SJSA1 (cell line): ENCODE results near the gene TBC1D9. TPM values are rescaled to one million over a fixed set of nuclear protein-coding genes. Genes with fewer than 3 reads are reported as not detected.

Experiments used
- DNase-seq, 2 experiments: peaks; one replicate each; pipeline ENCODE4 v3.0.0-alpha.2; 2015 to 2020; ENCODE audit warnings: low spot score in 2 of 2, low read depth in 1 of 2
- H3K27ac ChIP-seq: fragments of 250-450 bp; sonication (Bioruptor Pico); 2 replicates; pipeline ENCODE4 v1.5.1; 2020; ENCODE audit warnings: mild to moderate bottlenecking, moderate library complexity
- H3K27me3 ChIP-seq: fragments of 250-450 bp; sonication (Bioruptor Pico); replicated peaks from 2 replicates; pipeline ENCODE4 v1.5.1; 2020; ENCODE audit warnings: mild to moderate bottlenecking, moderate library complexity
- H3K36me3 ChIP-seq: fragments of 250-450 bp; sonication (Bioruptor Pico); 2 replicates; pipeline ENCODE4 v1.5.1; 2020; ENCODE audit warnings: mild to moderate bottlenecking
- H3K4me1 ChIP-seq: fragments of 250-450 bp; sonication (Bioruptor Pico); replicated peaks from 2 replicates; pipeline ENCODE4 v1.6.1; 2021; ENCODE audit warnings: mild to moderate bottlenecking
- H3K4me3 ChIP-seq: fragments of 250-450 bp; sonication (Bioruptor Pico); 2 replicates; pipeline ENCODE4 v1.5.1; 2020; ENCODE audit warnings: mild to moderate bottlenecking
- H3K9me3 ChIP-seq: fragments of 250-450 bp; sonication (Bioruptor Pico); replicated peaks from 2 replicates; pipeline ENCODE4 v1.5.1; 2020; ENCODE audit warnings: mild to moderate bottlenecking
- total RNA-seq: library from RNA; depleted of rRNA; stranded (reverse); fragments of >200 nt; shearing (Covaris generic); gene quantifications from 2 replicates; pipeline ENCODE4 v1.2.3, GENCODE V29; 2014

The TBC1D9 gene
- total RNA-seq, 1 experiment from 2014 or later, result 19.0 TPM

DNA sequence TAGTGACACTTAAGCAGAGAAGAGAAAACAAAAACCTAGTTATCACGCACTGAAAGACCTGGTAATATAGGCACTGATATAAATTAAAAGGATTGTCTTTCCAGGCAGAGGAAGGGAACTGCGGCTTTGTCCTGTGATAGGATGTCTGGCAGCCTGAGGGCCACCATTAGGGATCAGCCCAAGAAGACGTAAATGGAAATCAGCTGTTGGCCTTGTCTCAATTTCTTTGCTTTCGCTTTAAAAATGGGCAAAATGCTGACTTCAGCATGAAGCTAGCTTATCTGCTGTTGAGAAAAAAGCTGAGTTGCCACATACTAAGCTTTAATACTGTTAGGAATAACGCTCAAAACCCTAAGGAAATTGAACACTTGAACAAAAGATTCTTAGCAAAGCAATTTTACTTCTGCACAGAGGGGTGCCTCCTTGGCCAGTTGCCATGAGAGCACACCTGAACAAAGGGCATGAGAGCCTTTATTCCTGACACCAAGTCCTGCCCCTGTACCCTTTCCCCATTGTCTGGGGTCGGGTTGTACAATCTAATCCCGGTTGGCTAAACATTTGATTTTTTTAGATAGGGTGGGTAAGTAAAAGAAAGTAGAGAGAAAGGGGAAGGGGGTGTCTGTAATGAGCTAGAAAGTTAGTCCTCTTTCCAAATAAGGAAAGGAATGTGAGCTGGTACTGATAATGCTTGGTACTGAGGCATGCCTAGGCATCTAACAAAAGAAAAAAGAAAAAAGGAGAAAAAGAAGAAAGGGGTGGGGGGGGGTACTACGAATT is 102.3 kb downstream of the TBC1D9 start:
- no peak overlapping the region for H3K27ac ChIP-seq
- DNase-seq, result no peak
- H3K4me3 ChIP-seq, result no peak overlapping the region
- H3K36me3 ChIP-seq, result peaks cover 14% of the 10 kb centered on the region; the same call in 1 of the 2 replicates
- peaks cover 8% of the 10 kb centered on the region; the same call in 1 of the 2 replicates for H3K4me1 ChIP-seq
- H3K27me3 ChIP-seq, result no peaks in the 10 kb centered on the region
- H3K9me3 ChIP-seq, result no peaks in the 10 kb centered on the region

DNA sequence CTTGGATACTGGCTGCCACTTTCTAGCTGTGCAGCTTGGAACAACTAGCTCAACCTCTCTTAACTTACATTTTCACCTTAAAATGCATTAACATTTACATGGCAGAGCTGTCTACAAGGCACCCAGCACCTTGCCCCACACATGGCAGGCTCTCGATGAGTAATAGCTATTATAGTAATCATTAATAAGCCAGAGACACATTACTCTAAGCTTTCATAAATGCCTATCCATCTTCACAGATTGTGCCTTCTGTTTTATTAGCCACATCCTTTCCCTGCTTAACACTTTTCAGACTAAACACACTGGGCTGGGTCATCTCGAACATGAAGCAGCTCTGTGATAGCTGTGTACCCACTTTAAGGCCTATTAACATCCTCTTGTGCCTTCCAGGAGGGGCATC is 103.6 kb downstream of the TBC1D9 start:
- no peaks in the 10 kb centered on the region for H3K27me3 ChIP-seq
- H3K4me3 ChIP-seq, result no peak overlapping the region
- H3K27ac ChIP-seq, result no peak overlapping the region
- no peak for DNase-seq
- H3K9me3 ChIP-seq, result no peaks in the 10 kb centered on the region
- peaks cover 8% of the 10 kb centered on the region; the same call in 1 of the 2 replicates for H3K4me1 ChIP-seq
- peaks cover 14% of the 10 kb centered on the region; the same call in 1 of the 2 replicates for H3K36me3 ChIP-seq

DNA sequence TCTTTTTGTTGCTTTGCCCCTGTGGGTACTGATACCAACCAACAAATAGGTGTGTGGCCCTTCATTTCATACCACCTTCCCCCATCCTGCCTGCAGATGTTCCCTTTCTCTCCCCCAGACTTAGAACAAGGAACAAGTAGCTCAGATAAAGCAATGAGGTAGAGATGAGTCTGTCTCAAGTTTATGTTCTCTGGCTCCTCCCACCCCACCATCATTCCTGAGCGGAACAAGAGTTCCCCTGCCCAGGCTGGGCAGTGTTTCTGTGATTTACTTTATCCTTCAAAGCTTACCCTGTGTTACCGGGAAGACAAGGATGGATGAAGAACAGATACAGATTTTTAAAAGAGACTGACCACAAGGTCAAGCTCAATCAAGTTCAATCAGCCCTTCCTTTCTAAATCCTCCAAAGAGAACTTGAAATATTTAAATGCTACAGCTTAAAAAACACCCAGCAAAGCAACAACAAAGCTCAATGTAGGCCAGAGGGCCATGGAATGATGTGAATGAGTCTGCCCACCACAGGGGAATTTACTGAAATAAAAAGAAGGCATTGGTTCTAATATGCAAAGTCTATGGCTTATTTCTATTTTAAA is 107.4 kb downstream of the TBC1D9 start:
- no peaks in the 10 kb centered on the region for H3K27me3 ChIP-seq
- no peaks in the 10 kb centered on the region for H3K9me3 ChIP-seq
- H3K36me3 ChIP-seq, result peaks cover 7% of the 10 kb centered on the region; the same call in 1 of the 2 replicates
- DNase-seq, result no peak
- no peak overlapping the region for H3K4me3 ChIP-seq
- no peak overlapping the region for H3K27ac ChIP-seq
- peaks cover under 1% of the 10 kb centered on the region; the same call in 1 of the 2 replicates for H3K4me1 ChIP-seq

DNA sequence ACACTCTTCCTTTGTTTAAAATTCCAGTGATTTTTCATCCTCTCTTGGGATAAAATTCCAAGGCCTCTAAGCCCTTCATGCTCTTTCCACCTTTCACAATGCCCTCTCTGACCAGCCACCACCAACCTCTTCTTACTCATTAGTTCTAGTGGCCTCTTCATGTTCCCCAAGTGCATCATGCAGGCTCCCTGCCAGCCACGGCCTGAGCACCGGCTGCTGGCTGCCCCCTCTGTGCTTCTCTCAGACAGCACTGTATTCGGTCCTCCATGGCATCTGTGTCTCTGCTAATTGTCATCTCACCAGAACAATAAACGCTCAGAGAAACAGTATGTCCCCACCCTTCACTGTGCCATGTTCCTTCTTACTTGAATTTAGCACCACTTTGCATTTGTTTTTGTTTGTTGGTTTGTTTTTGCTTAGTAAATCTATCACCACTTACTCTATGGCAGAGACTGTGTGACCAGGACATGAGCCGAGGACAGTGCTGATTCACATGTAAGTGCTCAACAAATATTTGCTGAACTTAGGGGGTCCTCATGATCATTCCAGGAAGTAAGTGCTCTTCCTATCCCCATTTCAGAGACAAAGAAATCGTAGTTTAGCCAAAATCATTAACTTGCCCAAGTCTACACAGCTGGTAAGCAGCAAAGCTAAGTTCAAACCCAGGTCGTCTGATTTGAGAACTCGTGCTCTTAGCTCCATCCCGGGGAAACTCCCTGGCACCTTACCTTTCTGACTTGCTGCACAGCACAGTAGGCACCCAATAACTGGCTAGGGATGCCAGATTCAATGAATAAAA is 110.4 kb downstream of the TBC1D9 start:
- no peak overlapping the region for H3K27ac ChIP-seq
- H3K36me3 ChIP-seq, result no peaks in the 10 kb centered on the region
- no peaks in the 10 kb centered on the region for H3K27me3 ChIP-seq
- DNase-seq, result no peak
- H3K9me3 ChIP-seq, result no peaks in the 10 kb centered on the region
- H3K4me3 ChIP-seq, result no peak overlapping the region
- no peaks in the 10 kb centered on the region for H3K4me1 ChIP-seq

DNA sequence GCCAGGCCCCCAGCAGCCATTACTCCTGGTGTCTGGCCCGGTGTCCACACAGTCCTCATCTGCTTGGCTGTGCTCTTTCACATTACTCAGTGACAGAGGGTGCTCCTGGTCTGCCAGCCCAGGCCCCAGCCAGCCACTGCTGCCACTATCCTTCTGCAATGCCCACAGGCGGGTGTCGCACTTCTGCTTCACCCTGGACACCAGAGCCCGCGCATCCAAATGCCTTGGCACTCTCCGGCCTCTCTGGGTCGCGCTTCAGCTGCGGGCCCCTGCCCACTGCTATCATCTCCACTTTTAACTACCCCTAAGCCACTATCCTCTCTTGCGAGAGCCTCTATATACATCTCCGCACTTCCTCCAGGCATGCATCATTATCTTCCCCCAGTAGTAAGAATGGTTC is 111.0 kb downstream of the TBC1D9 start:
- Histone ChIP-seq H3K27me3 (no peaks in the 10 kb centered on the region), H3K9me3 (no peaks in the 10 kb centered on the region), H3K27ac (no peak overlapping the region), H3K4me3 (no peak overlapping the region), H3K4me1 (no peaks in the 10 kb centered on the region), H3K36me3 (no peaks in the 10 kb centered on the region)
- DNase-seq, result no peak

DNA sequence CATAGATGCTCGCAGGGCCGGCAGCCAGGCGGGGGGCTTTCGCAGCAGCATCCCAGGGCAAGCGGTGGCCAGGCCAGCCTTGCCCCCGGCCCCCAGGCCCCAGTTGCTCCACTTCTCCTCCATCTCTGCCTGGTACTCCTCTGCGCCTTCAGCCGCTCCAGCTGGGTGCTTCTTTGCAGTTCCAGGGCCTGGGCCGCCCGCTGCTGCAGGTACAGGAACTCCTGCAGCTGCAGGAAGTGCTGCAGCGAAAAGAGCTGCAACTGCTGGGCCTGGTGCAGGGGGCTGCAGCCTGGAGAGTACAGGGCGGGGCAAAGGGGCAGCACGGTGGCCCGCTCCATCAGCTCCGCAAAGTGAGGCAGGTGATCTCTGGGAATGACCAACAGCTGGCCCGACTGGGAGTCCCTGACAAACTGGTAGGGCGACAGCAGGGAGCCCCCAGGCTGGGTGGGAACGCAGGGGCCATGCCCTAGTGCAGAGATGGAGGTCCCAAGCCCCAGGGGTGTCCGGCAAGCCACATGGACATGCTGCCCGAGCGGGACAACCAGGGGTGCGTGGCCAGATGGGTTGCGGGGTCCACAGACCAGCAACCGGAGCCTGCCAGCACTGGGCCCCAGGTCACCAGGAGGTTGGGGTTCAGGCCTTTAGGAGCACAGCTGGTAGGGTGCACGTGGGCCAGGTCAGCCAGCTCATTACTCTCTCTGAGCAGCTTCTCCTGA is 111.6 kb downstream of the TBC1D9 start:
- DNase-seq, result no peak
- H3K9me3 ChIP-seq, result no peaks in the 10 kb centered on the region
- H3K4me3 ChIP-seq, result no peak overlapping the region
- H3K4me1 ChIP-seq, result no peaks in the 10 kb centered on the region
- no peaks in the 10 kb centered on the region for H3K36me3 ChIP-seq
- H3K27ac ChIP-seq, result no peak overlapping the region
- H3K27me3 ChIP-seq, result no peaks in the 10 kb centered on the region

DNA sequence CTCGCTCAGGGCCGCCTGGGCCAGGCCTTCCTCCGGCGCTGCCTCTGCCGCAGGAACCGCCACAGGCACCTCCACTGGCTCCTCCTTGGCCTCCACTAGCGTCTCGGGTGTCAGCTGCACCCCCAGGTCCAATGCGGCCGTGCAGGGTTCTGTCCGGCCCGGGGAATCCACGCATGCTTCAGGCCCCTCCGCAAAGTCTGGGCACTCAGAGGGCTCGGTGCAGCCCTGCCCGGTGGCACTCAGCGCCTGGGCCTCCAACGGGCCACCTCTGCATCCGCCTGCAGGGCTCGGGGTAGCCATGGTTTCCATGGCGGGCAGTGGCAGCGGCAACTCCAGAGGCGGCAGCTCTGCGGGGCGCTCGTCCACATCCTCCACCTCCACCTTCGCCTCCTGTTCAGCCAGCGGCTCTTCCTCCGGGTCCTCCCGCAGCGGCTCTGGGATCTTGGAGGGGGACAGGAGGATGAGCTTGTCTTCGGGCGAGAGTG is 112.6 kb downstream of the TBC1D9 start:
- H3K4me1 ChIP-seq, result no peaks in the 10 kb centered on the region
- H3K36me3 ChIP-seq, result no peaks in the 10 kb centered on the region
- no peaks in the 10 kb centered on the region for H3K9me3 ChIP-seq
- H3K27me3 ChIP-seq, result no peaks in the 10 kb centered on the region
- no peak overlapping the region for H3K27ac ChIP-seq
- DNase-seq, result no peak
- H3K4me3 ChIP-seq, result no peak overlapping the region

DNA sequence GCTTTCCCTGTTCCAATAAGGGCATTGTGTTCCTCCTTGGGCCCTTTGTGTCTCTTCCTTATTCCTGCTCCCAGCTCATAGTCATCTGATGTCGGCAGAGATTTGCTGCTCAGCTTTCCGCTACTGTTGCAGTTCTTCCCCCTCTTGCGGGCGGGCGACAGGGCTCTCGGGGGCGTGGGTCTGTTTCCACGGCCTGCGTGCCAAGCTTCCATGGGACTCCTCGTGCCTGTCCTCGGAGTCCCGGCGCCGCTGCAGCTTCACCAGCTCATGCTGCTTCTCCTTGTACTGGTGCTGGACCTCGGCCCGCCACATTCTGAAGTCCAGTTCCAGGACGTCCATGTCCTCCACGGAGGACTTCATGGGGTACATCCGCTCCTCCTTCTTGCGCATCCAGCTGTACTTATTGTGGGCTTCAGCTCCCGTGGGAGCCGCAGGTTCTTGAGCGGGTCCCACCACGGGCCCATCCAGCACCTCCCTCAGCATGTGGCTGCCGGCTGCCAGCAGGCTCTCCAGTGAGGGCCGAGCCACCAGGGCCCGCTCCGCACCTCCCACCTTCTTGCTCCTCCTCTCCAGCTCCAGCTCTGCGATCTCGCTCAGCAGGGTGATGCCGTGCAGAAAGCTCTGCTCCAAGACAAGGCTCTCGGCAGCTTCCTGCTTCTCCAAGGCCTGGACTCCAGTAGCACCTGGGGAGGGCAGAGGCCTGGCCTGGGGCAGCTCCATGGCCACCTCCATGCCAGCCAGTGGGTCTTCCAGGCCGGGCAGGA is 113.3 kb downstream of the TBC1D9 start:
- Histone ChIP-seq H3K27ac (no peak overlapping the region), H3K4me3 (no peak overlapping the region)
- no peak for DNase-seq

DNA sequence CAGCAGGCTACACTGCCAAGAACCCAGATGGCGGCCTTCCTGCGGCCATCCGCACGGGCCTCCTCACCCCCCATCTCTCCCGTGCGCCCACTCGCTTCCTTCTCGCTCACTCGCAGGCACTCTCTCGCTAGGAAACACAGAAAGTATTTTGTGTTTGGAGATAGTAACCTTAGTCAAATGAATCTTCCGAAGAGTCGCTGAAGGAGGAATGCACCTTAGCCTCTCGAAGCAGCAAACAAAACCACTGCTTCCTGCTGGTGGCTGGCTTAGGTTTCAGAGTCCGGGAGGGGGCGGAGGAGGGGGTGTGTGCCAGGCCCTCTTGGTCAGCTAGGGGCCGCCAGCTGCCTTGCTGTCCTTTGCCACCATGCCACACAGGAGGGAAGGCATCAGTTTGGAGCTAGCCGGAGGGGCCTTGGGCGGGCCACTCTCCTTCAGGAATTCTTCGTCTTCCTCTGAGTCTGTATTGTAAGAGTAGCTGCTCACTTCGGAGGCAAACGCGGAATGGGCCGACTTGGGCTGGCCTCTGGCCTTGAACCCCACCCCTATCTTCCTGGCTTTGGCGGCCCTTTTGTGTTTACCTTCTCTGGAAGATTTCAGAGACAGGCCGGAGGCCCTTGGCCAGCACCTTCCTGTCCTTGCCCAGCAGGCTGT is 114.3 kb downstream of the TBC1D9 start:
- H3K36me3 ChIP-seq, result no peaks in the 10 kb centered on the region
- no peak overlapping the region for H3K27ac ChIP-seq
- no peaks in the 10 kb centered on the region for H3K9me3 ChIP-seq
- H3K4me1 ChIP-seq, result no peaks in the 10 kb centered on the region
- DNase-seq, result no peak
- no peak overlapping the region for H3K4me3 ChIP-seq
- no peaks in the 10 kb centered on the region for H3K27me3 ChIP-seq

More for the DNA sequence above, 113.3 kb downstream of the TBC1D9 start:
- H3K36me3 ChIP-seq, result no peaks in the 10 kb centered on the region
- no peaks in the 10 kb centered on the region for H3K4me1 ChIP-seq
- no peaks in the 10 kb centered on the region for H3K27me3 ChIP-seq
- H3K9me3 ChIP-seq, result no peaks in the 10 kb centered on the region

DNA sequence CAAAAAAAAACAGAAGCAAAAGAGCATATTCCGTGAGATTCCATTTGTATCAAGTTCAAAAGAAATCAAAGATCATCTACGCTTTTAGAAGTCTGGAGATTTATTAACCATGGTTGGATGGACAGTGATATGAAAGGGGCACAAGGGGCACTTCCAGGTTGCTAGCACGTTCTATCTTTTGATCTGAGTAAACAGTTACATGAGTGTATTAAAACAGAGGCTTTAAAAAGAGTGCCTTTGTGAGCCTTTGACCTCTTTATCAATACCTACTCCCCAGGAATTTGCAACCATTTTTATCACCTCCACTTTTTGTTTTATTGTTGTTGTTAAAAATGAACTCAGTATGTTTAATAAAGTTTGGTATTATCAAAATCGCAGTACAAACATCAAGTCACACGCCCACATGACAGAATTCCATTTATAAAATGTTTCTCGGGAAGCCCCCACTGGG is 115.1 kb downstream of the TBC1D9 start:
- no peaks in the 10 kb centered on the region for H3K36me3 ChIP-seq
- DNase-seq, result no peak
- H3K4me1 ChIP-seq, result no peaks in the 10 kb centered on the region
- H3K9me3 ChIP-seq, result no peaks in the 10 kb centered on the region
- H3K4me3 ChIP-seq, result no peak overlapping the region
- H3K27me3 ChIP-seq, result no peaks in the 10 kb centered on the region
- no peak overlapping the region for H3K27ac ChIP-seq

DNA sequence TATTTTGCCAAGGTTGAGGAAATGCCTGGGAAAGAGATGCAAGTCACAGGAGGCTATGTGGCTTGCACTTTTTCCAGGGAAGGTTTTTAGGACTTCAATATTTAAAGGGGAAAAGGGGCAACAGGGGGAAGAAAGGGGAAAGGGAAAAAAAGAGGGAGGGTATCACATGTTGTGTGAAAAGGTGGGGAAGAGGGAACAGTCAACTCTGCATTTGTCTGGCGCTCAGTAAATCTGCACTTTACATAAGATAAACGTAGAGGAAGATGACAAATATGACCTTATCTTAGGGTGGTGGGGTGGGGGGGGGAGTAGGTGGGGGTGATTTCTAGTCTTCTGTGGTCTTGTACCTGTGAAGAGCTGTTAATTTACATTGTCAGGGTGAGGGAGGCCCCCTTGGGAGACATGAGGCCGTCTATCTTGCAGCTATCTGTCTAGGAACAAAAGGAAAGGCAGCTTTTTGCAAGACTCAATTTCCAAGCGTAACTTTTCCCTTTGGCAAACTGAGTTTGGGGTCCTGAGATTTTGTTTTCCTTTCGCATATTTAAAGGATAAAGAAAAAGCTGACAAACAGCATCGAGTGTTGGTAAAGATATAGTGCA is 115.9 kb downstream of the TBC1D9 start:
- Histone ChIP-seq H3K36me3 (no peaks in the 10 kb centered on the region), H3K4me3 (no peak overlapping the region), H3K9me3 (no peaks in the 10 kb centered on the region), H3K4me1 (peaks cover 7% of the 10 kb centered on the region), H3K27me3 (no peaks in the 10 kb centered on the region), H3K27ac (no peak overlapping the region)
- no peak for DNase-seq

DNA sequence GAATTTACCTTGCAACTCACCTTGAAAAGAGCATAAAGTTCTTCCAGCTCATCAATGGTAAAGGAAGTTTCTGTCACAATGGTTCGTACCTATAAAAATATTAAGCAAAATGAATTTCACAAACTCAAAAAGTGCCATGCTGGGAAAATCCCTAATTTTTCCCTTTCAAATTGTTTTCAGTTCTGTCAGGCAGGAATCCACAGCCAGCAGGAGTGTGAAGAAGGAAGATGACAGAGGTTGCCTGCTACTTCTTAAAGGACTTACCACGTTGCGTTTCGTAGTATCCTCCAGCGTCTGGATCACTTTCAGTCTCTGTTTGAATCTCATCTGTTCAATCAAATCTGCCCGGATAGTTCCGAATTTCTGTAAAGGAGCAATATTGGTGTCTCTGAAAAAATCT is 117.1 kb downstream of the TBC1D9 start:
- Histone ChIP-seq H3K9me3 (no peaks in the 10 kb centered on the region), H3K36me3 (no peaks in the 10 kb centered on the region), H3K27ac (no peak overlapping the region), H3K4me3 (no peak overlapping the region), H3K4me1 (peaks cover 7% of the 10 kb centered on the region), H3K27me3 (no peaks in the 10 kb centered on the region)
- DNase-seq, result no peak
